H1 (cell line): Measurements from ENCODE around the gene AHDC1. TPM values are rescaled to one million over a fixed set of nuclear protein-coding genes. Genes with fewer than 3 reads are reported as not detected.

Experiments
- ASH2L ChIP-seq: fragments of 200-600, 300-600 bp; sonication (generic); IDR thresholded peaks from one replicate; pipeline ENCODE4 v1.7.1; 2017; ENCODE audit warnings: low read length
- CHD1 ChIP-seq: IDR thresholded peaks from 2 replicates; pipeline ENCODE4 v1.6.1; 2012; ENCODE audit warnings: low read depth, low read length, improper control_type of control experiment
- JUND ChIP-seq: IDR thresholded peaks from 2 replicates; pipeline ENCODE4 v1.6.1; 2011; ENCODE audit warnings: mild to moderate bottlenecking, improper control_type of control experiment, low read length
- RBBP5 ChIP-seq: IDR thresholded peaks from 2 replicates; pipeline ENCODE4 v1.7.1; 2012; ENCODE audit warnings: low read depth, mild to moderate bottlenecking, inconsistent platforms, low read length, moderate library complexity, borderline replicate concordance
- RFX5 ChIP-seq: IDR thresholded peaks from 2 replicates; pipeline ENCODE4 v1.6.1; 2011; ENCODE audit warnings: low read depth, low read length, improper control_type of control experiment, borderline replicate concordance
- SIRT6 ChIP-seq: IDR thresholded peaks from one replicate; pipeline ENCODE4 v1.7.1; 2012; ENCODE audit warnings: low read length, inconsistent platforms
- SP1 ChIP-seq: IDR thresholded peaks from 2 replicates; pipeline ENCODE4 v1.6.1; 2011; ENCODE audit warnings: low read depth, low read length
- SP2 ChIP-seq: IDR thresholded peaks from 2 replicates; pipeline ENCODE4 v1.6.1; 2012; ENCODE audit warnings: mild to moderate bottlenecking, low read length, inconsistent platforms
- TAF7 ChIP-seq: optimal IDR thresholded peaks from 2 replicates; pipeline ENCODE3; 2011; ENCODE audit warnings: low read depth, mild to moderate bottlenecking, inconsistent platforms, low read length, moderate library complexity, borderline replicate concordance
- polyA plus RNA-seq, 7 experiments: library from polyadenylated mRNA; depleted of rRNA in 3 of 7; stranded (reverse) in 5 of 7; unstranded in 2 of 7; fragments of >200 nt in 5 of 7; fragments of 200-250 nt in 2 of 7; gene quantifications; 1 replicate in 5 of 7; 2 replicates in 1 of 7; 4 replicates in 1 of 7; pipeline versions ENCODE4 v1.2.1 to v1.2.3, GENCODE V29; 2011 to 2013; ENCODE audit warnings: missing spikeins in 2 of 7, mixed read lengths in 2 of 7
- total RNA-seq: library from RNA; stranded (reverse); fragmentation: NEBNext Ultra II Directional; extraction: Animal tissue kit (Norgen Biotek cat#: 25700); gene quantifications from 2 replicates; pipeline ENCODE4 v1.2.1, GENCODE V29; 2021
- TF ChIP-seq, protein P1 (sequence below): fragments of 300-600 bp; sonication (generic); IDR thresholded peaks from 2 replicates; pipeline ENCODE4 v1.7.1; 2012; ENCODE audit warnings: low read length, moderate library complexity, mild to moderate bottlenecking, inconsistent platforms; ENCODE audit not compliant: insufficient replicate concordance
- TF ChIP-seq, protein P2 (sequence below): IDR thresholded peaks from 2 replicates; pipeline ENCODE4 v1.6.1; 2012; ENCODE audit warnings: inconsistent platforms

The AHDC1 gene
- total and polyA plus RNA-seq, 2 of the 8 experiments (the other 6 are each of a cell fraction or from before 2014, with no cell fraction given), result 4.4 to 35.1 TPM

DNA sequence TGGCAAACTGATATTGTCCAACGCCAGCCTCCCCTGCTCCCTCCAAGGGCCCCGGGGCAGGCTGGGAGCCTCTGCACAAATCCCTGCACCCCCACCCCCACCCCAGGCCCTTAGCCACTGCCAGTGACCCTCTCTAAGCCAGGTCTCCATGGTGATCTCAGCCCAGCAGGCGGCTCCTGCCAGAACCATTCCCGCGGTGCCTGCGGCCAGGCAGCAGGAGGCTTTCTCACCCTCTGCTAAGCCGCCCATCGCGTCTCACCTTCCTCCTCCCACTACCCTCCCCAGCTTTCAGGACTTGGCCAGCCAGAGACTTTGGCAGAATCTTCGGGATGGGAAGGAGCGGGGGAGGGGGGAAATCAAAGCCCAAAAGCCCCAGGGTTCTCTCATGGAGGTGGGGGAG, 67.2 kb downstream of the AHDC1 start (continued):
- TF ChIP-seq, protein P1, sequence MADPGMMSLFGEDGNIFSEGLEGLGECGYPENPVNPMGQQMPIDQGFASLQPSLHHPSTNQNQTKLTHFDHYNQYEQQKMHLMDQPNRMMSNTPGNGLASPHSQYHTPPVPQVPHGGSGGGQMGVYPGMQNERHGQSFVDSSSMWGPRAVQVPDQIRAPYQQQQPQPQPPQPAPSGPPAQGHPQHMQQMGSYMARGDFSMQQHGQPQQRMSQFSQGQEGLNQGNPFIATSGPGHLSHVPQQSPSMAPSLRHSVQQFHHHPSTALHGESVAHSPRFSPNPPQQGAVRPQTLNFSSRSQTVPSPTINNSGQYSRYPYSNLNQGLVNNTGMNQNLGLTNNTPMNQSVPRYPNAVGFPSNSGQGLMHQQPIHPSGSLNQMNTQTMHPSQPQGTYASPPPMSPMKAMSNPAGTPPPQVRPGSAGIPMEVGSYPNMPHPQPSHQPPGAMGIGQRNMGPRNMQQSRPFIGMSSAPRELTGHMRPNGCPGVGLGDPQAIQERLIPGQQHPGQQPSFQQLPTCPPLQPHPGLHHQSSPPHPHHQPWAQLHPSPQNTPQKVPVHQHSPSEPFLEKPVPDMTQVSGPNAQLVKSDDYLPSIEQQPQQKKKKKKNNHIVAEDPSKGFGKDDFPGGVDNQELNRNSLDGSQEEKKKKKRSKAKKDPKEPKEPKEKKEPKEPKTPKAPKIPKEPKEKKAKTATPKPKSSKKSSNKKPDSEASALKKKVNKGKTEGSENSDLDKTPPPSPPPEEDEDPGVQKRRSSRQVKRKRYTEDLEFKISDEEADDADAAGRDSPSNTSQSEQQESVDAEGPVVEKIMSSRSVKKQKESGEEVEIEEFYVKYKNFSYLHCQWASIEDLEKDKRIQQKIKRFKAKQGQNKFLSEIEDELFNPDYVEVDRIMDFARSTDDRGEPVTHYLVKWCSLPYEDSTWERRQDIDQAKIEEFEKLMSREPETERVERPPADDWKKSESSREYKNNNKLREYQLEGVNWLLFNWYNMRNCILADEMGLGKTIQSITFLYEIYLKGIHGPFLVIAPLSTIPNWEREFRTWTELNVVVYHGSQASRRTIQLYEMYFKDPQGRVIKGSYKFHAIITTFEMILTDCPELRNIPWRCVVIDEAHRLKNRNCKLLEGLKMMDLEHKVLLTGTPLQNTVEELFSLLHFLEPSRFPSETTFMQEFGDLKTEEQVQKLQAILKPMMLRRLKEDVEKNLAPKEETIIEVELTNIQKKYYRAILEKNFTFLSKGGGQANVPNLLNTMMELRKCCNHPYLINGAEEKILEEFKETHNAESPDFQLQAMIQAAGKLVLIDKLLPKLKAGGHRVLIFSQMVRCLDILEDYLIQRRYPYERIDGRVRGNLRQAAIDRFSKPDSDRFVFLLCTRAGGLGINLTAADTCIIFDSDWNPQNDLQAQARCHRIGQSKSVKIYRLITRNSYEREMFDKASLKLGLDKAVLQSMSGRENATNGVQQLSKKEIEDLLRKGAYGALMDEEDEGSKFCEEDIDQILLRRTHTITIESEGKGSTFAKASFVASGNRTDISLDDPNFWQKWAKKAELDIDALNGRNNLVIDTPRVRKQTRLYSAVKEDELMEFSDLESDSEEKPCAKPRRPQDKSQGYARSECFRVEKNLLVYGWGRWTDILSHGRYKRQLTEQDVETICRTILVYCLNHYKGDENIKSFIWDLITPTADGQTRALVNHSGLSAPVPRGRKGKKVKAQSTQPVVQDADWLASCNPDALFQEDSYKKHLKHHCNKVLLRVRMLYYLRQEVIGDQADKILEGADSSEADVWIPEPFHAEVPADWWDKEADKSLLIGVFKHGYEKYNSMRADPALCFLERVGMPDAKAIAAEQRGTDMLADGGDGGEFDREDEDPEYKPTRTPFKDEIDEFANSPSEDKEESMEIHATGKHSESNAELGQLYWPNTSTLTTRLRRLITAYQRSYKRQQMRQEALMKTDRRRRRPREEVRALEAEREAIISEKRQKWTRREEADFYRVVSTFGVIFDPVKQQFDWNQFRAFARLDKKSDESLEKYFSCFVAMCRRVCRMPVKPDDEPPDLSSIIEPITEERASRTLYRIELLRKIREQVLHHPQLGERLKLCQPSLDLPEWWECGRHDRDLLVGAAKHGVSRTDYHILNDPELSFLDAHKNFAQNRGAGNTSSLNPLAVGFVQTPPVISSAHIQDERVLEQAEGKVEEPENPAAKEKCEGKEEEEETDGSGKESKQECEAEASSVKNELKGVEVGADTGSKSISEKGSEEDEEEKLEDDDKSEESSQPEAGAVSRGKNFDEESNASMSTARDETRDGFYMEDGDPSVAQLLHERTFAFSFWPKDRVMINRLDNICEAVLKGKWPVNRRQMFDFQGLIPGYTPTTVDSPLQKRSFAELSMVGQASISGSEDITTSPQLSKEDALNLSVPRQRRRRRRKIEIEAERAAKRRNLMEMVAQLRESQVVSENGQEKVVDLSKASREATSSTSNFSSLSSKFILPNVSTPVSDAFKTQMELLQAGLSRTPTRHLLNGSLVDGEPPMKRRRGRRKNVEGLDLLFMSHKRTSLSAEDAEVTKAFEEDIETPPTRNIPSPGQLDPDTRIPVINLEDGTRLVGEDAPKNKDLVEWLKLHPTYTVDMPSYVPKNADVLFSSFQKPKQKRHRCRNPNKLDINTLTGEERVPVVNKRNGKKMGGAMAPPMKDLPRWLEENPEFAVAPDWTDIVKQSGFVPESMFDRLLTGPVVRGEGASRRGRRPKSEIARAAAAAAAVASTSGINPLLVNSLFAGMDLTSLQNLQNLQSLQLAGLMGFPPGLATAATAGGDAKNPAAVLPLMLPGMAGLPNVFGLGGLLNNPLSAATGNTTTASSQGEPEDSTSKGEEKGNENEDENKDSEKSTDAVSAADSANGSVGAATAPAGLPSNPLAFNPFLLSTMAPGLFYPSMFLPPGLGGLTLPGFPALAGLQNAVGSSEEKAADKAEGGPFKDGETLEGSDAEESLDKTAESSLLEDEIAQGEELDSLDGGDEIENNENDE, result no peak
- TF ChIP-seq RFX5 (no peak), SIRT6 (no peak), SP1 (no peak), ASH2L (peak; percentile 51), SP2 (no peak), RBBP5 (no peak), JUND (no peak), TAF7 (no peak), CHD1 (no peak)
- TF ChIP-seq, protein P2, sequence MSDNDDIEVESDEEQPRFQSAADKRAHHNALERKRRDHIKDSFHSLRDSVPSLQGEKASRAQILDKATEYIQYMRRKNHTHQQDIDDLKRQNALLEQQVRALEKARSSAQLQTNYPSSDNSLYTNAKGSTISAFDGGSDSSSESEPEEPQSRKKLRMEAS, result 0 out of 2 replicates have a peak, but pooled peaks have one; percentile 17
